ENCODE measurements around the gene TMEM41B. TPM values are rescaled to one million over a fixed set of nuclear protein-coding genes. Genes with fewer than 3 reads are reported as not detected.

TMEM41B gene
- total and polyA plus RNA-seq, 2 of the 4 experiments (the other 2 are of a cell fraction): 20.8 to 21.5 TPM

- H3K4me2 ChIP-seq (ENCODE audit: low read depth, low read length): no peak overlapping the region
- H2AK5ac ChIP-seq (ENCODE audit: low read depth, low read length): no peak overlapping the region
- ATAC-seq (ENCODE audit: low read depth) (no peak), DNase-seq (no peak)
- H3K4ac ChIP-seq (ENCODE audit: low read depth, low read length): no peak overlapping the region
- H4K20me1 ChIP-seq (ENCODE audit: insufficient read depth, low read length): peaks cover 3% of the 10 kb centered on the region; the same call in 1 of the 2 replicates
- H3K23ac ChIP-seq (ENCODE audit: low read depth, low read length): no peak overlapping the region
- in situ Hi-C loops (cut with MboI; ENCODE audit: low sequenced_read_pairs) (no loop called here), dilution Hi-C loops (cut with HindIII; ENCODE audit: low sequenced_read_pairs, unreplicated experiment) (no loop called here), intact Hi-C loops (cut with micrococcal nuclease) (no loop called here)
- no TSS peak for BruUV-seq (replicated peaks)
- no peak overlapping the region for H3K18ac ChIP-seq (ENCODE audit: low read depth, low read length)
- H3K56ac ChIP-seq (ENCODE audit: extremely low read depth, insufficient read depth, low read length): no peak overlapping the region
- no peak overlapping the region for H4K8ac ChIP-seq (ENCODE audit: low read depth in 2 of 2, low read length in 2 of 2)
- H3K79me1 ChIP-seq (ENCODE audit: low read depth in 1 of 2, low read length in 2 of 2): peaks cover 11 to 51% of the 10 kb centered on the region in 2 experiments; a peak in 3 of 4 replicates
- no peaks in the 10 kb centered on the region for H3K27me3 ChIP-seq (ENCODE audit: control insufficient read depth, insufficient read depth, low read length)
- no peak overlapping the region for H2BK5ac ChIP-seq (ENCODE audit: low read depth, low read length, poor library complexity, severe bottlenecking)
- no peak overlapping the region for H2BK120ac ChIP-seq (ENCODE audit: low read depth, low read length)
- no peak overlapping the region for H2BK20ac ChIP-seq (ENCODE audit: low read depth, low read length)
- peaks cover 3% of the 10 kb centered on the region; the same call in 1 of the 2 replicates for H3K4me1 ChIP-seq (ENCODE audit: control insufficient read depth, insufficient read depth, low read length)
- H2AK9ac ChIP-seq (replicated peaks; ENCODE audit: low read depth, low read length, poor library complexity): no peak overlapping the region
- peaks cover 2% of the 10 kb centered on the region; the same call in 1 of the 2 replicates for H3K9me1 ChIP-seq (ENCODE audit: insufficient read depth, low read length)
- H2BK15ac ChIP-seq (ENCODE audit: low read depth, low read length): no peak overlapping the region
- no peak overlapping the region for H3K4me3 ChIP-seq (ENCODE audit: insufficient read depth, low read depth, low read length)
- ChIA-PET POLR2A (ENCODE audit: unreplicated experiment) (interaction anchor here (0.6 to 0.7 kb wide), 2 partner anchors 8 to 35 kb away, joined by 3 read pairs; no protein-coding TSS in a partner anchor), CTCF (interaction anchor here (1.3 kb wide), 1 partner anchor 17 kb away, joined by 6 read pairs; no protein-coding TSS in a partner anchor)
- no peaks in the 10 kb centered on the region for H3K9me3 ChIP-seq (ENCODE audit: control insufficient read depth, insufficient read depth, low read length)
- TF ChIP-seq NFE2L2 (IDR thresholded peaks at IDR 0.05; ENCODE audit: low read depth, low read length) (no peak), RAD21 (IDR thresholded peaks at IDR 0.05; ENCODE audit: low read length) (no peak), CEBPB (IDR thresholded peaks at IDR 0.05; ENCODE audit: low read depth, low read length) (no peak), RFX5 (IDR thresholded peaks at IDR 0.05; ENCODE audit: low read depth, low read length) (no peak)
- H3K9ac ChIP-seq (ENCODE audit: low read depth, low read length): no peak overlapping the region
- H3K36me3 ChIP-seq (ENCODE audit: control insufficient read depth, insufficient read depth, low read length): peaks cover 11% of the 10 kb centered on the region
- no peak overlapping the region for H4K5ac ChIP-seq (ENCODE audit: low read depth, low read length)
- H4K91ac ChIP-seq (ENCODE audit: insufficient read depth, low read depth, low read length): no peak overlapping the region
- H3K27ac ChIP-seq (ENCODE audit: insufficient read depth, low read length): no peak overlapping the region
- H3K14ac ChIP-seq (replicated peaks; ENCODE audit: low read depth, low read length): no peak overlapping the region
- no peak overlapping the region for H2AFZ ChIP-seq (replicated peaks; ENCODE audit: low read length, poor library complexity)
- 90% methylated on average over 3 of the region's 10 CpGs; no CpG with 5 or more reads in 1 of the 2 experiments for WGBS, 2 experiments (ENCODE audit: extremely low coverage in 2 of 2, insufficient read length in 1 of 2)
These were observed 12.7 kb downstream of the TMEM41B start for GRCh38 chr11:9301720-9302119.
